Pancreas (tissue), 10 donors: Measurements from ENCODE around the gene FGFR2. TPM values are rescaled to one million over a fixed set of nuclear protein-coding genes. Genes with fewer than 3 reads are reported as not detected.

Source experiments
- ATAC-seq, 4 donors: fragments of 200-7000 bp; cut with Tn5 transposase; one replicate each; pipeline versions ENCODE4 v1.8.0 to v1.9.1; 2020; ENCODE audit warnings: mild to moderate bottlenecking in 4 of 4, moderate library complexity in 4 of 4
- DNase-seq, 6 donors: peaks; one replicate each; pipeline ENCODE4 v3.0.0-alpha.2; 2020
- FAIRE-seq: peaks from 2 replicates; lab custom pipeline; 2012; peaks lifted over from hg19 to GRCh38; lab: Jason Lieb, UNC
- H3K27ac ChIP-seq, 4 donors: fragments of 200-600 bp; sonication (generic); 1 replicate in 3 of 4; 2 replicates in 1 of 4; pipeline versions ENCODE4 v1.5.0 to v1.8.0; 2020
- H3K27me3 ChIP-seq, 4 donors: fragments of 200-600 bp; one replicate each; pipeline ENCODE4 v1.8.0; 2021
- H3K36me3 ChIP-seq, 3 donors: fragments of 200-600 bp; sonication (generic) in 1 of 3; one replicate each; pipeline versions ENCODE4 v1.5.0 to v1.8.0; 2020 to 2021
- H3K4me1 ChIP-seq, 3 donors: fragments of 200-600 bp; one replicate each; pipeline ENCODE4 v1.8.0; 2021
- H3K4me3 ChIP-seq, 4 donors: fragments of 200-600 bp; sonication (generic) in 2 of 4; one replicate each; pipeline versions ENCODE4 v1.5.0 to v1.8.0; 2020 to 2021
- H3K9me3 ChIP-seq, 4 donors: fragments of 200-600 bp; one replicate each; pipeline ENCODE4 v1.8.0; 2021
- WGBS, 2 donors: extraction: QIAGEN DNeasy Blood & Tissue Kit; methylation state at CpG; one replicate each; pipeline ENCODE4 v1.1.7; 2013; 5-methylcytosine and 5-hydroxymethylcytosine counted together
- intact Hi-C, 3 donors: fragments of 100-400 bp; cut with DNase I; formaldehyde crosslinking; loops; one replicate each; pipeline versions ENCODE4 v1.11.1 to v1.14.2; 2022
- polyA plus RNA-seq, 2 donors: library from polyadenylated mRNA; stranded (reverse); fragments of 200-250 nt; gene quantifications; one replicate each; pipeline ENCODE4 v1.2.3, GENCODE V29; 2013
- total RNA-seq, 6 donors: library from RNA; stranded (reverse); fragmentation: NEBNext Ultra II Directional in 4 of 6; extraction: Animal tissue kit (Norgen Biotek cat#: 25700) in 4 of 6; gene quantifications; one replicate each; pipeline versions ENCODE4 v1.2.1 to v1.2.4, GENCODE V29; 2021 to 2023
- TF ChIP-seq, protein P1 (sequence below), 4 donors: fragments of 200-600 bp; sonication (generic) in 3 of 4; IDR thresholded peaks; one replicate each; pipeline versions ENCODE4 v1.5.0 to v1.8.0; 2021; ENCODE audit warnings: antibody characterized with exemption in 4 of 4
- donor health status: healthy with polysubstance abuse.
- donor health status: DM: no; HTN: no; CAD: no; lungs with moderate emphysema.
- donor health status: DM: no; HTN: no; CAD: no.
- donor health status: control.
- donor health status: control.
- donor health status: Bipolar disorder and iron deficiency.
- donor health status: DM: yes; HTN: yes; CAD: no.
- donor health status: DM: no; HTN: no; CAD: no.
- donor health status: DM: no; HTN: no; CAD: no.
- donor health status: DM: yes; HTN: yes; CAD: no.

The FGFR2 gene
- total and polyA plus RNA-seq, 8 donors: 23.8 to 64.0 (median 31.4) TPM

- Histone ChIP-seq H3K4me1 (peaks cover 13 to 18% (median 14%) of the 10 kb centered on the region in 3 donors), H3K27me3 (no peaks in the 10 kb centered on the region), H3K36me3 (no peaks in the 10 kb centered on the region), H3K27ac (peak overlapping the region; percentile 10 to 48 (median 36)), H3K9me3 (no peaks in the 10 kb centered on the region), H3K4me3 (no peak overlapping the region)
- TF ChIP-seq, protein P1, sequence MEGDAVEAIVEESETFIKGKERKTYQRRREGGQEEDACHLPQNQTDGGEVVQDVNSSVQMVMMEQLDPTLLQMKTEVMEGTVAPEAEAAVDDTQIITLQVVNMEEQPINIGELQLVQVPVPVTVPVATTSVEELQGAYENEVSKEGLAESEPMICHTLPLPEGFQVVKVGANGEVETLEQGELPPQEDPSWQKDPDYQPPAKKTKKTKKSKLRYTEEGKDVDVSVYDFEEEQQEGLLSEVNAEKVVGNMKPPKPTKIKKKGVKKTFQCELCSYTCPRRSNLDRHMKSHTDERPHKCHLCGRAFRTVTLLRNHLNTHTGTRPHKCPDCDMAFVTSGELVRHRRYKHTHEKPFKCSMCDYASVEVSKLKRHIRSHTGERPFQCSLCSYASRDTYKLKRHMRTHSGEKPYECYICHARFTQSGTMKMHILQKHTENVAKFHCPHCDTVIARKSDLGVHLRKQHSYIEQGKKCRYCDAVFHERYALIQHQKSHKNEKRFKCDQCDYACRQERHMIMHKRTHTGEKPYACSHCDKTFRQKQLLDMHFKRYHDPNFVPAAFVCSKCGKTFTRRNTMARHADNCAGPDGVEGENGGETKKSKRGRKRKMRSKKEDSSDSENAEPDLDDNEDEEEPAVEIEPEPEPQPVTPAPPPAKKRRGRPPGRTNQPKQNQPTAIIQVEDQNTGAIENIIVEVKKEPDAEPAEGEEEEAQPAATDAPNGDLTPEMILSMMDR (IDR thresholded peaks at IDR 0.05): no peak
- ATAC-seq: peak in 1 of 4 donors; percentile 8
- 42 to 47% methylated on average over 7 of the region's 7 CpGs for WGBS, 2 donors
- no peak for DNase-seq
- no peak for FAIRE-seq
- intact Hi-C loops: no loop called here
Measured at GRCh38 chr10:121543545-121543944, 54.7 kb downstream of the FGFR2 start.

DNA sequence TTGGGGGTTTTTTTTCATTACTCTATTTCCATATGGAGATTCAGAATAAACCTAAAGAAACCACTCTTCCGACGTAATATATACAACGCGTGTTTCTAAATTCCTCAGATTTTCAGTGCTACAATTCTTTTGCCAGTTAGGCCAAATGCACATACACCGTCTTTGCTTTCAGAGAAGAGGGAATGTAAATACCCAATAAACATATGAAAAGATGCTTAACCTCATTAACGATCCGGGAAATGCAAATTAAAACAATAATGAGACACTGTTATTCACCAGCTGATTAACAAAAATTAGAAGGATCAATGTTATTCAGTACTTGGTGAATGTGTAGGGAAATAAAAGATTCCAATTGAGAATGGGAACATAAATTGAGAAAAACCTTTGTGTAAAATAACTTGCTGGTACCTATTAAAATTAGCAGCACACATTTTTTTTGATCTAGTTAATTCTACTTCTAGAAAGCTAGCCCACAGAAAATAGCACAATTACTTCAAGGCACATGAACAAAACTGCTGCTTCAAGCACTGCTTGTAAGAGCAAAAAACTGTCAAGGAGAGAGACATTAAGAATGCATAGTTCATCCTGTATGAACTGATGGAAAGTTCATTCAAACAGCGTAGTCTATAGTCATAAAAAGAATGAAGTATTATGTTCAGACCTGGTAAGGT is 56.7 kb downstream of the FGFR2 start:
- TF ChIP-seq, protein P1 (IDR thresholded peaks at IDR 0.05): no peak
- Histone ChIP-seq H3K4me3 (no peak overlapping the region), H3K27ac (peak overlapping the region in 2 of 4 donors; percentile 1 to 24), H3K9me3 (no peaks in the 10 kb centered on the region), H3K36me3 (no peaks in the 10 kb centered on the region), H3K4me1 (peaks cover 14 to 18% (median 16%) of the 10 kb centered on the region in 3 donors), H3K27me3 (no peaks in the 10 kb centered on the region)
- WGBS, 2 donors: 64 to 73% methylated on average over 8 of the region's 8 CpGs
- FAIRE-seq (no peak), DNase-seq (no peak), ATAC-seq (no peak)
- intact Hi-C loops: no loop called here

DNA sequence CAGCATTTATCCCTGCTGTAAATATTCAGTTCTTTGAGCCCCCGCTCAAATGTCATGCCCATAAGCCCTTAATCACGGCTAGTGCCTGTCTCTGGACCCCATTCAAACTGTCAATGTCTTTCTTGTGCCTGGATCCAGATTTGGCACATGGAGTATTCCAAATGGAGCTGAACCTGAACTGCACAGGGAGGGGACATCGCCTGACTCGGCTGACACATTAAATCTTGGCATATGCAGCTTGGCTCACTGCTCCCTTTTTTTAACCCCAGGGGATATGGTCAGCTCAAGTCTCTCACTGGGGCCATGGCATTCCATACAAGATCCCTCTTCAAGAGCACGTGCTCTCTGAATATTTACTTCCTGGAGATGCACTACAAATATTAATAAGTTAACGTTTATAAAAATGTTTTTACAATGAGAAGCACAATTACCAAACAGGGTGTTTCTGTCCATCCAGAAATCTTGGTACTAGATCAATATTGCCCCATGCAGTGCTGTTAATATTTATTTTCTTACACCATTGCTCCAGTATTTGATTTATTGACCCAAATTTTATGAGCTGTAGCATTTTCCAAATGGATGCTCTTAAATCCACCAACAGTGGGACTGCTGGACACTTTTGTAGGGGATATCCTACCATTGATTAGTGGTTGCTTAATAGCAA is 57.4 kb downstream of the FGFR2 start:
- Histone ChIP-seq H3K27me3 (no peaks in the 10 kb centered on the region), H3K27ac (peak overlapping the region; percentile 7 to 30 (median 22)), H3K36me3 (no peaks in the 10 kb centered on the region), H3K9me3 (no peaks in the 10 kb centered on the region), H3K4me3 (no peak overlapping the region), H3K4me1 (peaks cover 14 to 18% (median 16%) of the 10 kb centered on the region in 3 donors)
- no peak for FAIRE-seq
- 55% methylated on average over 6 of the region's 6 CpGs for WGBS, 2 donors
- TF ChIP-seq, protein P1 (IDR thresholded peaks at IDR 0.05): no peak
- intact Hi-C loops: no loop called here
- peak; percentile 35 to 71 (median 56) for ATAC-seq
- DNase-seq: peak in 2 of 6 donors; percentile 22 to 51

GRCh38 chr10:121539786-121540185 is 58.5 kb downstream of the FGFR2 start:
- Histone ChIP-seq H3K9me3 (no peaks in the 10 kb centered on the region), H3K27me3 (no peaks in the 10 kb centered on the region), H3K4me1 (peaks cover 14 to 18% (median 16%) of the 10 kb centered on the region in 3 donors), H3K27ac (peak overlapping the region in 1 of 4 donors; percentile 20), H3K4me3 (no peak overlapping the region), H3K36me3 (no peaks in the 10 kb centered on the region)
- TF ChIP-seq, protein P1 (IDR thresholded peaks at IDR 0.05): no peak
- FAIRE-seq (no peak), DNase-seq (no peak), ATAC-seq (no peak)
- WGBS, 2 donors: 88 to 91% methylated on average over 7 of the region's 7 CpGs
- intact Hi-C loops: no loop called here
